LNCAP (cell line): ENCODE results near the gene CADM3.

Experiments used
- TF ChIP-seq, protein P1 (sequence below): fragments of 450-650 bp; IDR thresholded peaks from 2 replicates; pipeline ENCODE4 v1.5.1; 2017; ENCODE audit warnings: mild to moderate bottlenecking

Gene CADM3

DNA sequence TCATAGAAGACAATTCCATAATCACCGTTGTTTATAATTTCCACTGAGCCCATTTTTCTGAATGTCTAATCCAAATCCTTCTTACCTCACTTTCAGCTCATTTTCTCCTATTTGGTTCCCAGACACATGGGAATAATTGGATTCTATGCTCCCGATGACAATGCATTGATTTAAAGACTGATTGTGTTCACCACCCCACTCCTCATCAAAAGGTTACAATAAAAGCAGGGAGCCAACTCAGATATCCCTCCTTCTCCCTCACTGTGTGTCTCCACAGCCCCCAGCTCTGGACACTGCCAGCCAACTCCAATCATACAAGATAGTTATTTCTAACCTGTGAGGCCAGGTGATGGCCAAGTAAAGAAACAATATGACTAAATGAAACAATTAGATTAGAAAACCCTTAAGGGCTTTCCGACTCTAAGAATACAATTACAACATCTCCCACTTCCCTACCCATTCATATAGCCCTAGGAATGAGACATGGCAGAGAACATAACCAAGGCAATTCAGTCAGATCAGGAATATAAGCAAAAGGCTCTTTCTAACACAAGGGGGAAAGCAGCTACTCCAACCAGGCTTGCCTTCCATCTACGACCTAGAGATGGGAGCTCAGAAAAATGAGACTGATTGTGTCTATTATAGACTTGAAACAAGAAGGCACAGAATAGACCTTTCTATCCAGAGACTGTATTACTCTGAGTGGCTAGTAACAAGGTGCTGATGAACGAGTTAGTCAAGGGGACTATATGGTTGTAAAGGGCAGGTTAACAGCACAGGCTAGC lies 28.5 kb upstream of the CADM3 start:
- TF ChIP-seq, protein P1, sequence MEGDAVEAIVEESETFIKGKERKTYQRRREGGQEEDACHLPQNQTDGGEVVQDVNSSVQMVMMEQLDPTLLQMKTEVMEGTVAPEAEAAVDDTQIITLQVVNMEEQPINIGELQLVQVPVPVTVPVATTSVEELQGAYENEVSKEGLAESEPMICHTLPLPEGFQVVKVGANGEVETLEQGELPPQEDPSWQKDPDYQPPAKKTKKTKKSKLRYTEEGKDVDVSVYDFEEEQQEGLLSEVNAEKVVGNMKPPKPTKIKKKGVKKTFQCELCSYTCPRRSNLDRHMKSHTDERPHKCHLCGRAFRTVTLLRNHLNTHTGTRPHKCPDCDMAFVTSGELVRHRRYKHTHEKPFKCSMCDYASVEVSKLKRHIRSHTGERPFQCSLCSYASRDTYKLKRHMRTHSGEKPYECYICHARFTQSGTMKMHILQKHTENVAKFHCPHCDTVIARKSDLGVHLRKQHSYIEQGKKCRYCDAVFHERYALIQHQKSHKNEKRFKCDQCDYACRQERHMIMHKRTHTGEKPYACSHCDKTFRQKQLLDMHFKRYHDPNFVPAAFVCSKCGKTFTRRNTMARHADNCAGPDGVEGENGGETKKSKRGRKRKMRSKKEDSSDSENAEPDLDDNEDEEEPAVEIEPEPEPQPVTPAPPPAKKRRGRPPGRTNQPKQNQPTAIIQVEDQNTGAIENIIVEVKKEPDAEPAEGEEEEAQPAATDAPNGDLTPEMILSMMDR, result no peak

DNA sequence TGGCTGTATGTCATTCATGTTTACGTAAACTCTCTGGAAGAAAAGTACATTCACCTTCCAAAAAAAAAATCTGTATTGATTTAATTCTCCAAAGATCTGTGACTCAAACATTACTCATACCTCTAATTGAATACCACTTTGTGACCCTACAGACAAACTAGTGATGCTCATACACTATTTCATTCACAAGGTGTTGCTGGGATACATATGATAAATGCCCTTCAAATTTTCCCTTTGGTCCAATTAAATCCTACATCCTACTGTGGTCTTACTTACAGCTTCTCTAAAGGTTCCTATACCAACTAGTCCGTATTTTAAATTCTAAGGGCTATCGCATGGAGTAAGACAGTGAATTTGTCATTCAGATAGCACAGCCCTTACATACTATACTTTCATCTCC lies 26.8 kb upstream of the CADM3 start:
- TF ChIP-seq, protein P1, result no peak

GRCh38 chr1:159146980-159147379 lies 24.4 kb upstream of the CADM3 start:
- TF ChIP-seq, protein P1, result no peak

- TF ChIP-seq, protein P1, result no peak
These were observed 19.4 kb upstream of the CADM3 start for GRCh38 chr1:159152031-159152430.

GRCh38 chr1:159161001-159161718 lies 10.3 kb upstream of the CADM3 start:
- TF ChIP-seq, protein P1, result peak; percentile 100

- TF ChIP-seq, protein P1, result no peak
These were observed 9.7 kb upstream of the CADM3 start for GRCh38 chr1:159161719-159162026.

- TF ChIP-seq, protein P1, result no peak
These were observed 8.7 kb upstream of the CADM3 start for GRCh38 chr1:159162516-159163265.
